GM23338 (cell line): Measurements from ENCODE around the gene HIVEP1. TPM values are rescaled to one million over a fixed set of nuclear protein-coding genes. Genes with fewer than 3 reads are reported as not detected.

Experiments used
- ATAC-seq: fragments of 200-7000 bp; cut with Tn5 transposase; 3 replicates; pipeline ENCODE4 v1.9.1; 2020
- DNase-seq: peaks from one replicate; pipeline ENCODE4 v3.0.0-alpha.2; 2015; ENCODE audit warnings: low spot score
- H2AFZ ChIP-seq: fragments of 200-600 bp; sonication (generic); 2 replicates; pipeline ENCODE4 v1.8.0; 2016; ENCODE audit warnings: antibody characterized with exemption, mild to moderate bottlenecking, moderate library complexity
- H3F3A ChIP-seq: fragments of 200-600 bp; sonication (generic); replicated peaks from 2 replicates; pipeline ENCODE4 v1.8.0; 2017; ENCODE audit warnings: antibody characterized with exemption, mixed run types, low read depth
- H3K27ac ChIP-seq: fragments of 200-600 bp; sonication (generic); 2 replicates; pipeline ENCODE4 v1.6.1; 2016; ENCODE audit warnings: low read depth
- H3K27me3 ChIP-seq: fragments of 200-600 bp; sonication (generic); 2 replicates; pipeline ENCODE4 v1.8.0; 2016; ENCODE audit warnings: mild to moderate bottlenecking, mixed run types, moderate library complexity; ENCODE audit not compliant: insufficient read depth
- H3K36me3 ChIP-seq: fragments of 200-600 bp; sonication (generic); 2 replicates; pipeline ENCODE4 v1.8.0; 2016; ENCODE audit warnings: mild to moderate bottlenecking; ENCODE audit not compliant: insufficient read depth
- H3K4me1 ChIP-seq: fragments of 200-600 bp; sonication (generic); 2 replicates; pipeline ENCODE4 v1.8.0; 2016; ENCODE audit warnings: mild to moderate bottlenecking, moderate library complexity; ENCODE audit not compliant: insufficient read depth
- H3K4me2 ChIP-seq: fragments of 200-600 bp; sonication (generic); 2 replicates; pipeline ENCODE4 v1.7.1; 2017; ENCODE audit warnings: mixed run types
- H3K4me3 ChIP-seq: fragments of 200-600 bp; sonication (generic); 2 replicates; pipeline ENCODE4 v1.6.1; 2016; ENCODE audit warnings: mixed run types
- H3K79me2 ChIP-seq: fragments of 200-600 bp; sonication (generic); replicated peaks from 2 replicates; pipeline ENCODE4 v1.8.0; 2017; ENCODE audit warnings: mild to moderate bottlenecking; ENCODE audit not compliant: insufficient read depth
- H3K9me2 ChIP-seq: fragments of 200-600 bp; sonication (generic); 2 replicates; pipeline ENCODE4 v1.8.0; 2017; ENCODE audit not compliant: insufficient read depth
- H4K20me1 ChIP-seq: fragments of 200-600 bp; sonication (generic); replicated peaks from 2 replicates; pipeline ENCODE4 v1.8.0; 2017; ENCODE audit warnings: mild to moderate bottlenecking; ENCODE audit not compliant: insufficient read depth
- H3K27ac Mint-ChIP-seq: 2 replicates; pipeline ENCODE4 v1.8.0; 2020; ENCODE audit warnings: inconsistent platforms, mild to moderate bottlenecking, moderate library complexity, mixed read lengths
- H3K27me3 Mint-ChIP-seq: 3 replicates; pipeline ENCODE4 v1.8.0; 2022; ENCODE audit warnings: low read depth, mild to moderate bottlenecking, moderate library complexity, mixed read lengths, inconsistent platforms; ENCODE audit not compliant: insufficient read depth, poor library complexity
- H3K36me3 Mint-ChIP-seq: 3 replicates; pipeline ENCODE4 v1.8.0; 2021; ENCODE audit warnings: low read depth, mild to moderate bottlenecking, inconsistent platforms, moderate library complexity, mixed read lengths
- H3K4me1 Mint-ChIP-seq: 3 replicates; pipeline ENCODE4 v1.8.0; 2020; ENCODE audit warnings: mild to moderate bottlenecking, inconsistent platforms, mixed read lengths
- H3K4me3 Mint-ChIP-seq: 3 replicates; pipeline ENCODE4 v1.8.0; 2021; ENCODE audit warnings: moderate library complexity, mild to moderate bottlenecking, inconsistent platforms, mixed read lengths
- H3K9me3 Mint-ChIP-seq: 3 replicates; pipeline ENCODE4 v1.8.0; 2020; ENCODE audit warnings: moderate library complexity, mild to moderate bottlenecking, inconsistent platforms, mixed read lengths
- CREB1 ChIP-seq: fragments of 250-450 bp; sonication (Bioruptor Pico); IDR thresholded peaks from 2 replicates; pipeline ENCODE4 v1.5.0; 2020; ENCODE audit warnings: low read depth, mild to moderate bottlenecking, moderate library complexity
- CTCF ChIP-seq, 2 experiments: fragments of 200-600 bp in 1 of 2; sonication (generic) in 1 of 2; conservative IDR thresholded peaks; 2 replicates each; pipeline versions ENCODE4 v1.5.1 to v1.6.1; 2016 to 2017; ENCODE audit warnings: antibody characterized with exemption in 2 of 2, low read depth in 2 of 2, mild to moderate bottlenecking in 2 of 2, moderate library complexity in 1 of 2
- ETS1 ChIP-seq: IDR thresholded peaks from 2 replicates; pipeline ENCODE4 v1.6.1; 2016; ENCODE audit warnings: antibody characterized with exemption
- EZH2 ChIP-seq: fragments of 200-600 bp; sonication (generic); IDR thresholded peaks from one replicate; pipeline ENCODE4 v1.8.0; 2017; ENCODE audit warnings: antibody characterized with exemption, mild to moderate bottlenecking, low read depth; ENCODE audit not compliant: unreplicated experiment
- EZH2phosphoT487 ChIP-seq: fragments of 200-600 bp; sonication (generic); IDR thresholded peaks from one replicate; pipeline ENCODE4 v1.8.1; 2018; ENCODE audit warnings: antibody characterized with exemption; ENCODE audit not compliant: unreplicated experiment
- JUNB ChIP-seq: IDR thresholded peaks from one replicate; pipeline ENCODE4 v1.6.1; 2016; ENCODE audit warnings: antibody characterized with exemption; ENCODE audit not compliant: unreplicated experiment
- NANOG ChIP-seq: IDR thresholded peaks from 2 replicates; pipeline ENCODE4 v1.6.1; 2016; ENCODE audit warnings: antibody characterized with exemption, borderline replicate concordance
- ZNF114 ChIP-seq: fragments of 250-450 bp; sonication (Bioruptor Pico); IDR thresholded peaks from 2 replicates; pipeline ENCODE4 v1.5.0; 2020; ENCODE audit warnings: mild to moderate bottlenecking, moderate library complexity
- ZNF331 ChIP-seq: fragments of 250-450 bp; sonication (Bioruptor Pico); IDR thresholded peaks from 2 replicates; pipeline ENCODE4 v1.5.0; 2020; ENCODE audit warnings: low read depth, mild to moderate bottlenecking, moderate library complexity
- ZNF462 ChIP-seq: fragments of 250-450 bp; sonication (Bioruptor Pico); IDR thresholded peaks from 2 replicates; pipeline ENCODE4 v1.5.0; 2020; ENCODE audit warnings: mild to moderate bottlenecking, moderate library complexity
- polyA plus RNA-seq: library from polyadenylated mRNA; unstranded; fragments of >200 nt; fragmentation: Nextera tagmentation; extraction: Ambion mirVana; gene quantifications from 2 replicates; pipeline ENCODE4 v1.2.1, GENCODE V29; 2016
- total RNA-seq: library from RNA; depleted of rRNA; stranded (reverse); fragments of >200 nt; shearing (Covaris generic); gene quantifications from 2 replicates; pipeline ENCODE4 v1.2.3, GENCODE V29; 2014

HIVEP1 gene
- total and polyA plus RNA-seq, 2 experiments from 2014 or later: 10.1 to 21.7 TPM

GRCh38 chr6:11978169-11978987, 33.7 kb upstream of the HIVEP1 start:
- Mint-ChIP-seq H3K27ac (no peak overlapping the region), H3K36me3 (no peaks in the 10 kb centered on the region), H3K9me3 (no peaks in the 10 kb centered on the region), H3K27me3 (no peaks in the 10 kb centered on the region), H3K4me1 (peaks cover 18% of the 10 kb centered on the region), H3K4me3 (no peak overlapping the region)
- Histone ChIP-seq H3K79me2 (no peaks in the 10 kb centered on the region), H3K4me2 (no peak overlapping the region), H3K27me3 (no peaks in the 10 kb centered on the region), H3K9me2 (peaks cover 7% of the 10 kb centered on the region; the same call in 1 of the 2 replicates), H3K27ac (no peak overlapping the region), H4K20me1 (no peaks in the 10 kb centered on the region), H3K36me3 (no peaks in the 10 kb centered on the region), H3K4me1 (peaks cover 9% of the 10 kb centered on the region), H3K4me3 (no peak overlapping the region), H3F3A (no peaks in the 10 kb centered on the region), H2AFZ (no peak overlapping the region)
- ATAC-seq: no peak
- no peak for DNase-seq
- TF ChIP-seq EZH2: no peak
- no peak for TF ChIP-seq EZH2phosphoT487
- no peak for TF ChIP-seq ETS1
- TF ChIP-seq CTCF (conservative IDR thresholded peaks at IDR 0.05; ENCODE audit: low read depth in 2 of 2): no peak
- no peak for TF ChIP-seq ZNF331 (CRISPR knock-in tag)
- TF ChIP-seq ZNF114: no peak
- TF ChIP-seq CREB1 (CRISPR knock-in tag): no peak

- ATAC-seq (no peak), DNase-seq (no peak)
- Mint-ChIP-seq H3K4me3 (no peak overlapping the region), H3K36me3 (no peaks in the 10 kb centered on the region), H3K9me3 (no peaks in the 10 kb centered on the region), H3K27me3 (no peaks in the 10 kb centered on the region), H3K4me1 (peaks cover 8% of the 10 kb centered on the region), H3K27ac (no peak overlapping the region)
- no peak overlapping the region for H3K4me3 ChIP-seq
- peaks cover under 1% of the 10 kb centered on the region; the same call in 1 of the 2 replicates for H3K9me2 ChIP-seq
- H2AFZ ChIP-seq: no peak overlapping the region
- H3K36me3 ChIP-seq: no peaks in the 10 kb centered on the region
- H3F3A ChIP-seq: no peaks in the 10 kb centered on the region
- no peaks in the 10 kb centered on the region for H3K27me3 ChIP-seq
- no peak overlapping the region for H3K4me2 ChIP-seq
- no peaks in the 10 kb centered on the region for H3K79me2 ChIP-seq
- H4K20me1 ChIP-seq: no peaks in the 10 kb centered on the region
- no peaks in the 10 kb centered on the region for H3K4me1 ChIP-seq
- no peak overlapping the region for H3K27ac ChIP-seq
- TF ChIP-seq NANOG (no peak), JUNB (no peak), CREB1 (CRISPR knock-in tag) (no peak), ZNF462 (CRISPR knock-in tag) (no peak), ZNF114 (no peak)
Measured at GRCh38 chr6:11979866-11980265, 32.2 kb upstream of the HIVEP1 start.
